ENCODE results near the gene KLF9.

DNA sequence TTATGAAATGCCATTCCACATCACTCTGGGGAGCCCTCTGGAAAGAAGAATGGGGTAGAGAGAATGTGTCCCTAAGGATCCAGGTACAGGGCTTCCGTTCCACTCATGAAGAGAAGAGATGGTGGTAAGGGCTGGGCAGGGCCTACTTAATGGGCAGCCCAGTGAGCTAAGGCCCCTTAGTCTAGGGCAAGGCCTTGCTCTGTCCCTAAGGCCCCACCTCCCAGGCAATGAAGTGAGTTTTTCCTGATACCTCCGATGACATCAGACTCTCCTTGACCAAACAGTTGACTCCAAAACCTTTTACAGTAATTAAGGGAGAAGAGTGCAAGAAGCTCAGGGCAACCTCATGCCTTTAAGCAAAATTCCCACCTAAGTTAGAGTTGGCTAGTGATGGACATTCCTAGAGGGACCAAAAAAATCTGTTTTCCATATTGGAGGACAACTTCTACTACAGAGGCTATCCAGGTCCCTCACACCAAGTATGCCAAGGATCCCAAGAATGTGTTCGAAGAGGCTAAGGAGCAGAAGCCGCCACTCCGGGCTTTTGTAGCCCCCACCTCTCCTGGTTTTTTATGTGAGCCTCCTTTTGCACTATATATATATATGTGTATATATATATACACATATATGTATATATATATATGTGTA is 5.9 kb downstream of the KLF9 start:
- TF ChIP-seq, protein P1, sequence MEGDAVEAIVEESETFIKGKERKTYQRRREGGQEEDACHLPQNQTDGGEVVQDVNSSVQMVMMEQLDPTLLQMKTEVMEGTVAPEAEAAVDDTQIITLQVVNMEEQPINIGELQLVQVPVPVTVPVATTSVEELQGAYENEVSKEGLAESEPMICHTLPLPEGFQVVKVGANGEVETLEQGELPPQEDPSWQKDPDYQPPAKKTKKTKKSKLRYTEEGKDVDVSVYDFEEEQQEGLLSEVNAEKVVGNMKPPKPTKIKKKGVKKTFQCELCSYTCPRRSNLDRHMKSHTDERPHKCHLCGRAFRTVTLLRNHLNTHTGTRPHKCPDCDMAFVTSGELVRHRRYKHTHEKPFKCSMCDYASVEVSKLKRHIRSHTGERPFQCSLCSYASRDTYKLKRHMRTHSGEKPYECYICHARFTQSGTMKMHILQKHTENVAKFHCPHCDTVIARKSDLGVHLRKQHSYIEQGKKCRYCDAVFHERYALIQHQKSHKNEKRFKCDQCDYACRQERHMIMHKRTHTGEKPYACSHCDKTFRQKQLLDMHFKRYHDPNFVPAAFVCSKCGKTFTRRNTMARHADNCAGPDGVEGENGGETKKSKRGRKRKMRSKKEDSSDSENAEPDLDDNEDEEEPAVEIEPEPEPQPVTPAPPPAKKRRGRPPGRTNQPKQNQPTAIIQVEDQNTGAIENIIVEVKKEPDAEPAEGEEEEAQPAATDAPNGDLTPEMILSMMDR (IDR thresholded peaks at IDR 0.05; ENCODE audit: low read depth, low read length), result no peak
- TF ChIP-seq POLR2A (IDR thresholded peaks at IDR 0.05; ENCODE audit: extremely low read depth, insufficient read length), result no peak
